ENCODE data around the gene MAGI2. TPM values are rescaled to one million over a fixed set of nuclear protein-coding genes. Genes with fewer than 3 reads are reported as not detected.

The MAGI2 gene
- total RNA-seq, 1 experiment from 2014 or later = 0.52 TPM

GRCh38 chr7:79319369-79319768, 134.1 kb downstream of the MAGI2 start:
- H3K4me1 Mint-ChIP-seq (ENCODE audit: low read depth, unreplicated experiment) = peaks cover 11% of the 10 kb centered on the region
- BruUV-seq (replicated peaks) = no TSS peak
- intact Hi-C loops (cut with micrococcal nuclease; ENCODE audit: unreplicated experiment) = no loop called here
- CTCF ChIA-PET = no interaction called here
- no peaks in the 10 kb centered on the region for H3K27me3 Mint-ChIP-seq (ENCODE audit: unreplicated experiment)
- H3K36me3 Mint-ChIP-seq (ENCODE audit: insufficient read depth, unreplicated experiment) = no peaks in the 10 kb centered on the region
- H3K27ac Mint-ChIP-seq (ENCODE audit: unreplicated experiment) = no peak overlapping the region
- H3K9me3 Mint-ChIP-seq (ENCODE audit: low read depth, unreplicated experiment) = no peaks in the 10 kb centered on the region
- TF ChIP-seq CTCF (IDR thresholded peaks at IDR 0.05; ENCODE audit: unreplicated experiment) = no peak
- DNase-seq = no peak
- H3K4me3 Mint-ChIP-seq (ENCODE audit: low read depth, unreplicated experiment) = no peak overlapping the region

GRCh38 chr7:79317728-79318127, 135.7 kb downstream of the MAGI2 start:
- no TSS peak for BruUV-seq (replicated peaks)
- Mint-ChIP-seq H3K4me3 (ENCODE audit: low read depth, unreplicated experiment) (no peak overlapping the region), H3K4me1 (ENCODE audit: low read depth, unreplicated experiment) (peaks cover 11% of the 10 kb centered on the region), H3K27ac (ENCODE audit: unreplicated experiment) (peak overlapping the region; percentile 51), H3K27me3 (ENCODE audit: unreplicated experiment) (no peaks in the 10 kb centered on the region), H3K36me3 (ENCODE audit: insufficient read depth, unreplicated experiment) (no peaks in the 10 kb centered on the region), H3K9me3 (ENCODE audit: low read depth, unreplicated experiment) (no peaks in the 10 kb centered on the region)
- intact Hi-C loops (cut with micrococcal nuclease; ENCODE audit: unreplicated experiment) = no loop called here
- CTCF ChIA-PET = no interaction called here
- DNase-seq = no peak
- TF ChIP-seq CTCF (IDR thresholded peaks at IDR 0.05; ENCODE audit: unreplicated experiment) = no peak

GRCh38 chr7:79312022-79312421, 141.4 kb downstream of the MAGI2 start:
- CTCF ChIA-PET = no interaction called here
- intact Hi-C loops (cut with micrococcal nuclease; ENCODE audit: unreplicated experiment) = no loop called here
- BruUV-seq (replicated peaks) = no TSS peak

GRCh38 chr7:79308192-79308591, 145.3 kb downstream of the MAGI2 start:
- no peak overlapping the region for H3K4me3 Mint-ChIP-seq (ENCODE audit: low read depth, unreplicated experiment)
- intact Hi-C loops (cut with micrococcal nuclease; ENCODE audit: unreplicated experiment) = no loop called here
- no peak overlapping the region for H3K27ac Mint-ChIP-seq (ENCODE audit: unreplicated experiment)
- H3K4me1 Mint-ChIP-seq (ENCODE audit: low read depth, unreplicated experiment) = peaks cover 17% of the 10 kb centered on the region
- no TSS peak for BruUV-seq (replicated peaks)
- no peak for TF ChIP-seq CTCF (IDR thresholded peaks at IDR 0.05; ENCODE audit: unreplicated experiment)
- no peaks in the 10 kb centered on the region for H3K27me3 Mint-ChIP-seq (ENCODE audit: unreplicated experiment)
- CTCF ChIA-PET = interaction anchor here (0.6 to 0.8 kb wide), 3 partner anchors 10 to 1864 kb away, joined by 3 to 4 read pairs (median 3); no protein-coding TSS in a partner anchor
- H3K9me3 Mint-ChIP-seq (ENCODE audit: low read depth, unreplicated experiment) = no peaks in the 10 kb centered on the region
- no peak for DNase-seq
- no peaks in the 10 kb centered on the region for H3K36me3 Mint-ChIP-seq (ENCODE audit: insufficient read depth, unreplicated experiment)

More at GRCh38 chr7:79312022-79312421, 141.4 kb downstream of the MAGI2 start:
- no peaks in the 10 kb centered on the region for H3K27me3 Mint-ChIP-seq (ENCODE audit: unreplicated experiment)
- H3K4me1 Mint-ChIP-seq (ENCODE audit: low read depth, unreplicated experiment) = no peaks in the 10 kb centered on the region
- TF ChIP-seq CTCF (IDR thresholded peaks at IDR 0.05; ENCODE audit: unreplicated experiment) = no peak
- H3K27ac Mint-ChIP-seq (ENCODE audit: unreplicated experiment) = no peak overlapping the region
- no peak for DNase-seq
- no peak overlapping the region for H3K4me3 Mint-ChIP-seq (ENCODE audit: low read depth, unreplicated experiment)
- H3K36me3 Mint-ChIP-seq (ENCODE audit: insufficient read depth, unreplicated experiment) = no peaks in the 10 kb centered on the region
- H3K9me3 Mint-ChIP-seq (ENCODE audit: low read depth, unreplicated experiment) = no peaks in the 10 kb centered on the region
